Activated T-helper 1 cell treated with anti-CD3 and anti-CD28 coated beads, Interleukin-12 subunit alpha, Interleukin-12 subunit beta, Interleukin-2, Interleukin-4 antibody, amounts not matched to agents 30 ng/mL and 10 ng/mL and 1 ng/mL, durations not matched to agents 14 hours and 24 hours and 36 hours (primary cell): ENCODE measurements around the gene MARK1. TPM values are rescaled to one million over a fixed set of nuclear protein-coding genes. Genes with fewer than 3 reads are reported as not detected.

Source experiments
- DNase-seq: peaks from one replicate; pipeline ENCODE4 v3.0.0; 2021; ENCODE audit warnings: low spot score
- H3K27ac Mint-ChIP-seq: one replicate; pipeline ENCODE4 v1.8.0; 2021; ENCODE audit warnings: mild to moderate bottlenecking, mixed read lengths
- H3K27me3 Mint-ChIP-seq: one replicate; pipeline ENCODE4 v1.8.0; 2022; ENCODE audit warnings: mild to moderate bottlenecking, moderate library complexity, mixed read lengths; ENCODE audit not compliant: insufficient read depth
- H3K36me3 Mint-ChIP-seq: one replicate; pipeline ENCODE4 v1.8.0; 2021; ENCODE audit warnings: low read depth, mixed read lengths
- H3K4me1 Mint-ChIP-seq: one replicate; pipeline ENCODE4 v1.8.0; 2021; ENCODE audit warnings: low read depth, mixed read lengths
- H3K4me3 Mint-ChIP-seq: one replicate; pipeline ENCODE4 v1.8.0; 2021; ENCODE audit warnings: mild to moderate bottlenecking, moderate library complexity, mixed read lengths
- H3K9me3 Mint-ChIP-seq: one replicate; pipeline ENCODE4 v1.8.0; 2021; ENCODE audit warnings: mixed read lengths
- intact Hi-C: fragments of 100-400 bp; cut with micrococcal nuclease; formaldehyde crosslinking; loops from one replicate; pipeline ENCODE4 v1.15.1; 2024
- total RNA-seq: library from RNA; stranded (reverse); gene quantifications from 2 replicates; pipeline ENCODE4 v1.2.3, GENCODE V29; 2022

MARK1 gene
- total RNA-seq, 1 donor from 2014 or later = not detected

GRCh38 chr1:220700556-220701179, 172.7 kb downstream of the MARK1 start:
- intact Hi-C loops = no loop called here
- Mint-ChIP-seq H3K4me1 (no peaks in the 10 kb centered on the region), H3K9me3 (no peaks in the 10 kb centered on the region), H3K27ac (no peak overlapping the region), H3K4me3 (no peak overlapping the region), H3K27me3 (peaks cover 6% of the 10 kb centered on the region), H3K36me3 (no peaks in the 10 kb centered on the region)
- DNase-seq = no peak

GRCh38 chr1:220701974-220702373, 174.0 kb downstream of the MARK1 start:
- Mint-ChIP-seq H3K4me3 (no peak overlapping the region), H3K36me3 (no peaks in the 10 kb centered on the region), H3K27me3 (peaks cover 6% of the 10 kb centered on the region), H3K4me1 (no peaks in the 10 kb centered on the region), H3K27ac (no peak overlapping the region), H3K9me3 (no peaks in the 10 kb centered on the region)
- no peak for DNase-seq
- intact Hi-C loops = no loop called here

DNA sequence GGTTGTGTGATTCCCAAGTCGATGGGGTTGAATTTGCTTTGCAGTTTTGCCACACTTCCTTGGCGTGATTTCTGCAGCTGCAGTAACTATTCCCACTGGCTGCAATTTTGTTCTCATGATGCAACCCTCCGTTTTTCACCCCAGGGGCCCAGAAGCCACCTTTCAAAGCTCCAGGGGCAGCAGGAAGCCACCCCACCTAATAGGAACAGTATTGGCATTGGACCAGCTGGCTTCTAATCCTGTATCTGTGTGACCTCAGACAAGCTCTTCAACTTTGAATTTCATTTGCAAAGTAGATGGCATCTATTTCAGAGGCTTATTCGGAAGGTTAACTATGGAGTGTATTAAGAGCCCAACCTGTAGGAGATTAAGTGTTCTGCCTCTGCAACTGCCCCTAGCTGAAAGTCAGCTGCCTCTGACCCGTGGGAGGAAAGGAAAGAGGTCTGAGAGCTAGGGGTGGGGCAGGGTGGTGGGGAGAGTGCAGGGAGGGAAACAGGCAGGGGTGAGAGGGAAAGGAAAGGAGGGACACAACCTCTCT, 174.9 kb downstream of the MARK1 start:
- no peak for DNase-seq
- no peak overlapping the region for H3K27ac Mint-ChIP-seq
- H3K4me3 Mint-ChIP-seq = no peak overlapping the region
- H3K4me1 Mint-ChIP-seq = no peaks in the 10 kb centered on the region
- H3K27me3 Mint-ChIP-seq = peaks cover 6% of the 10 kb centered on the region
- intact Hi-C loops = no loop called here
- H3K36me3 Mint-ChIP-seq = no peaks in the 10 kb centered on the region
- no peaks in the 10 kb centered on the region for H3K9me3 Mint-ChIP-seq

DNA sequence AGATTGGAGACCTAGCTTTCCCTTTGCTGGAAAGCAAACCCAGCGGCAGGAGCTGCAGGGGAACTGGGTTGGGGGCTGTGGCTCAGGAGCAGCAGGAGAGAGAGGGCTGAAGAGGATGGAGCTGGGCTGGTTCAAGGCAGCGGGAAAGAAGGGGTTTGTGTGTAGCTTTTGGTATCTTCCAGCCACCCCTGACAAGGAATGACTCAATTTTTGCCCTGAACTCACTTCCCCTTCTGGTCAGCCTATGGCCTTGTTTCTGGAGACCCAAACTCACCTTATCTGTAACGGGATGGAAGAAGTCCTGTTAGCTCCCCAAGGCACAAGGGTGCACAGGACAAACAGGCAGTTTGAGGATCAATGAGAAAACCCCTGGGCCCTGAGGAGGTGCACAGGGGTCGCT, 175.4 kb downstream of the MARK1 start:
- Mint-ChIP-seq H3K27ac (no peak overlapping the region), H3K4me1 (no peaks in the 10 kb centered on the region), H3K9me3 (no peaks in the 10 kb centered on the region), H3K4me3 (no peak overlapping the region), H3K27me3 (peaks cover 6% of the 10 kb centered on the region), H3K36me3 (no peaks in the 10 kb centered on the region)
- intact Hi-C loops = no loop called here
- no peak for DNase-seq

DNA sequence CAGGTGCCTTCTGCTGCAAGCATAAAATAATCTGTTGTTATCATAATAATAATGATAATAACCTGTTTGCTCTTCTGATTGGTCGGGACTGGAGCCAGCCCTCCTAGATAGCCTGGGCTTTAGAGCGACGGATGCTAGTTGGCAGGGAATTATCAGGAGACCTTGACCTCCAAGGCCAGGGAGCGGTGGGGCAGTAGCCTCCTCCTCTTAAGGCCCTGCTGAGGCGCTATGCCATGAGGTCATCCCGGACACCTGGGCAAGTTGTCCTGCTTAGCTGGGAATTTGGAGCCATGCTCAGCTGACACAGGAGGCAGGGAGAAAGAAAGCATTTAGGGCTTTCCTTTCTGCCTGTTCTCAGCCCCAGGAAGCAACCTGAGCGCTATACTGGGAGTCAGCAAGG, 177.8 kb downstream of the MARK1 start:
- Mint-ChIP-seq H3K27ac (no peak overlapping the region), H3K4me3 (no peak overlapping the region), H3K4me1 (no peaks in the 10 kb centered on the region), H3K27me3 (peaks cover 6% of the 10 kb centered on the region), H3K36me3 (no peaks in the 10 kb centered on the region), H3K9me3 (no peaks in the 10 kb centered on the region)
- intact Hi-C loops = no loop called here
- no peak for DNase-seq

DNA sequence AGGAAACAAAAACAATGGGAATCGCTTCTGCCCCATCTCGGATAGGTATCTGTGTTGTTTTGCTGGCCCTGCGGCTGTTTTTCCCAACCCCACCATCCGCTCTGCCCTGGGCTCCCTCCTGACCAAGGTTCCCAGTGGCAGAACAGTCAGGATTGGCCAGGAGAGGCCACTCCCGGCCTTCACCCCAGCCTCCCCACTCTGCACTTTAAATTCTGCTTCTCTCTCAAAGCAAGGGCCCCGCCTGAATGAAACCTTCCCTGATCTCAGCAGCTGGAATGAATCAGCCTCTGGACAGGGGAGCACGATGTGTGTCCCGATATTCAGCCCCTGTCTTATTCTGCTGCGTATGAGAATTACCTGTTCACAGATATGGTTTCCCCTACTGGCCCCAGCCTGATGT, 178.5 kb downstream of the MARK1 start:
- no peaks in the 10 kb centered on the region for H3K9me3 Mint-ChIP-seq
- no peaks in the 10 kb centered on the region for H3K4me1 Mint-ChIP-seq
- no peak overlapping the region for H3K27ac Mint-ChIP-seq
- no peak overlapping the region for H3K4me3 Mint-ChIP-seq
- intact Hi-C loops = no loop called here
- H3K36me3 Mint-ChIP-seq = no peaks in the 10 kb centered on the region
- no peak for DNase-seq
- peaks cover 5% of the 10 kb centered on the region for H3K27me3 Mint-ChIP-seq

DNA sequence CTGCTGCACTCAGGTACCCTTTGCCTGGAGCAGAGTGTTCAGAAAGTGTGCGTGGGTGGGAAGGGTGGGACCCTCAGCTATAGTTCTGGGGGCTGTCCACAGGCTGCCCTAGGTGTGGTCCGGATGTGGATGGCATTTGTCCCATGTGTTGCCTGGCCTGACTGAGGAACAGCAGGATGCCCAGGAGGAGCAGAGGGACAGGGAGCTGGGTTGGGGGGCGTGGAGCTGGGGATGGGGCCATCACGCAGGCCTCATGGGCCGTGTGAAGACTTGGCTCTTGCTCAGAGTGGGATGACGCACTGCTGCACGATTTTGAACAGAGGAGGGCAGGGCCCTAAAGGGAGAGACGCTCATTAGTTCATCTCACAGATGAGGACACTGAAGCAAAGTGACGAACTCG, 179.2 kb downstream of the MARK1 start:
- Mint-ChIP-seq H3K27ac (no peak overlapping the region), H3K27me3 (no peaks in the 10 kb centered on the region)

GRCh38 chr1:220708244-220708643, 180.3 kb downstream of the MARK1 start:
- Mint-ChIP-seq H3K9me3 (no peaks in the 10 kb centered on the region), H3K27me3 (no peaks in the 10 kb centered on the region)
- no peak for DNase-seq

More for the DNA sequence above, 179.2 kb downstream of the MARK1 start:
- DNase-seq = no peak
- Mint-ChIP-seq H3K9me3 (no peaks in the 10 kb centered on the region), H3K4me1 (no peaks in the 10 kb centered on the region), H3K36me3 (no peaks in the 10 kb centered on the region), H3K4me3 (no peak overlapping the region)
- intact Hi-C loops = no loop called here

GRCh38 chr1:220708936-220709801, 181.2 kb downstream of the MARK1 start:
- H3K27ac Mint-ChIP-seq = no peak overlapping the region
- no peaks in the 10 kb centered on the region for H3K9me3 Mint-ChIP-seq
- no peaks in the 10 kb centered on the region for H3K27me3 Mint-ChIP-seq
- DNase-seq = no peak
- no peak overlapping the region for H3K4me3 Mint-ChIP-seq
- no peaks in the 10 kb centered on the region for H3K4me1 Mint-ChIP-seq
- no peaks in the 10 kb centered on the region for H3K36me3 Mint-ChIP-seq
- intact Hi-C loops = no loop called here

More at GRCh38 chr1:220708244-220708643, 180.3 kb downstream of the MARK1 start:
- Mint-ChIP-seq H3K4me1 (no peaks in the 10 kb centered on the region), H3K27ac (no peak overlapping the region), H3K36me3 (no peaks in the 10 kb centered on the region), H3K4me3 (no peak overlapping the region)
- intact Hi-C loops = no loop called here

DNA sequence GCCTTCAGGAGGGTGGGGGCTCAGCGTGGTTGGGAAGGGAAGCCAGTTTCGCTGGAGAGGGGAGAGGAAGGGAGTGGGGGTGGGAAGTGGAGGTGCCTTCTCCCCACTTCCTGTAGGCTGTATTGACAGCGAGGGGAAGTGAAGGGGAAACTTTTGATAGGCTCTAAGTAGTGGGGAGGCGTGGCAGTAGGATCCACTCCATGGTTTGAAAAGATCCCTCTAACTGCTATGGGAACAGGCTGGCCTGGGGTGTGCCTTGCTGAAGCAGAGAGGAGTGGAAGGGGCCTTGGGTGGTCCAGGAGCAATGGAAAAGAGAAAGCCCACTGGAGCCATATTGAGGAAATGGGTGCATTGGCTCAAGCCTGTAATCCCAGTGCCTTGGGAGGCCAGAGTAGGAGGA, 182.4 kb downstream of the MARK1 start:
- H3K9me3 Mint-ChIP-seq = no peaks in the 10 kb centered on the region
- no peak overlapping the region for H3K4me3 Mint-ChIP-seq
- H3K27ac Mint-ChIP-seq = no peak overlapping the region
- intact Hi-C loops = no loop called here
- H3K4me1 Mint-ChIP-seq = no peaks in the 10 kb centered on the region
- H3K27me3 Mint-ChIP-seq = no peaks in the 10 kb centered on the region
- DNase-seq = no peak
- H3K36me3 Mint-ChIP-seq = no peaks in the 10 kb centered on the region

- no peak for DNase-seq
- Mint-ChIP-seq H3K9me3 (no peaks in the 10 kb centered on the region), H3K4me3 (no peak overlapping the region), H3K27ac (no peak overlapping the region), H3K4me1 (no peaks in the 10 kb centered on the region), H3K36me3 (no peaks in the 10 kb centered on the region), H3K27me3 (no peaks in the 10 kb centered on the region)
- intact Hi-C loops = no loop called here
These were observed 183.3 kb downstream of the MARK1 start for GRCh38 chr1:220711056-220711809.
